ENCODE data around the gene ZNF829. TPM values are rescaled to one million over a fixed set of nuclear protein-coding genes. Genes with fewer than 3 reads are reported as not detected.
A peak's percentile ranks its signal among the peaks of the same experiment; 100 is the strongest.

Gene ZNF829
- polyA plus RNA-seq, 1 donor from 2014 or later: 1.9 TPM

- peaks cover 3% of the 10 kb centered on the region for H3K36me3 ChIP-seq (ENCODE audit: insufficient read depth, low read length)
- H3F3A ChIP-seq (ENCODE audit: insufficient read depth, low read length, poor library complexity, severe bottlenecking): peaks cover 3% of the 10 kb centered on the region
- H3K27me3 ChIP-seq (ENCODE audit: insufficient read depth, low read depth, low read length): no peaks in the 10 kb centered on the region
- H3K9me3 ChIP-seq (ENCODE audit: low read length): peaks cover 9% of the 10 kb centered on the region
- H3K9me2 ChIP-seq (ENCODE audit: insufficient read depth, low read length): no peaks in the 10 kb centered on the region
- no peaks in the 10 kb centered on the region for H4K20me1 ChIP-seq (ENCODE audit: insufficient read depth)
- peak overlapping the region; percentile 87 for H3K9ac ChIP-seq (ENCODE audit: low read length)
- peak overlapping the region; percentile 94 for H3K4me2 ChIP-seq (ENCODE audit: low read length)
- H3K27ac ChIP-seq (ENCODE audit: low read length): peak overlapping the region; percentile 55
- TF ChIP-seq POLR2AphosphoS5 (IDR thresholded peaks at IDR 0.05): no peak
- peak; percentile 62 for TF ChIP-seq MXI1 (conservative IDR thresholded peaks at IDR 0.05; ENCODE audit: poor library complexity, severe bottlenecking)
- peak overlapping the region; percentile 88 for H3K4me3 ChIP-seq (ENCODE audit: low read length)
- peak overlapping the region; percentile 100 for H2AFZ ChIP-seq (ENCODE audit: low read depth, low read length)
- peaks cover 33% of the 10 kb centered on the region for H3K79me2 ChIP-seq (replicated peaks; ENCODE audit: insufficient read depth, low read length)
These were observed 66.2 kb downstream of the ZNF829 start for GRCh38 chr19:36849701-36850558.

DNA sequence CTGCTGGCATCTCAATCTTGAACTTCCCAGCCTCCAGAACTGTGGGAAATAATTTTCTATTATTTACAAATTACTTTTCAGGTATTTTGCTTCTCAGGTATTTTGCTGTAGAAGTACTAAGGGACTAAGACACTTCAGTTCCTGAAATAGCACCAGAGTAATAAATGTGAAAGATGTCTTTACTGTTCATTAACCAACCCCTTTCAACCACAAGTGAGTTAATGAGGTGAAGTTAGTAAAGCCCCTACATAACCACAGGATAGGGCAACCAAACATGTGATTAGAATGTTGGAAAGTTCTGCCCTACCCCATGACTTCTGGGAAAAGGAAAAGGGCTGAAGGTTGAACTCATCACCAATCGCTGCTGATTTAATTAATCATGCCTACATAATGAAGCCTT is 68.1 kb downstream of the ZNF829 start:
- TF ChIP-seq SMC3 (conservative IDR thresholded peaks at IDR 0.05; ENCODE audit: poor library complexity) (no peak), EZH2 (IDR thresholded peaks at IDR 0.05; ENCODE audit: borderline replicate concordance, insufficient read depth, low read length, poor library complexity, severe bottlenecking) (no peak), EP300 (conservative IDR thresholded peaks at IDR 0.05; ENCODE audit: poor library complexity, severe bottlenecking) (no peak), REST (IDR thresholded peaks at IDR 0.05; ENCODE audit: borderline replicate concordance) (no peak), RAD21 (conservative IDR thresholded peaks at IDR 0.05) (no peak)
- TF ChIP-seq, protein P1, sequence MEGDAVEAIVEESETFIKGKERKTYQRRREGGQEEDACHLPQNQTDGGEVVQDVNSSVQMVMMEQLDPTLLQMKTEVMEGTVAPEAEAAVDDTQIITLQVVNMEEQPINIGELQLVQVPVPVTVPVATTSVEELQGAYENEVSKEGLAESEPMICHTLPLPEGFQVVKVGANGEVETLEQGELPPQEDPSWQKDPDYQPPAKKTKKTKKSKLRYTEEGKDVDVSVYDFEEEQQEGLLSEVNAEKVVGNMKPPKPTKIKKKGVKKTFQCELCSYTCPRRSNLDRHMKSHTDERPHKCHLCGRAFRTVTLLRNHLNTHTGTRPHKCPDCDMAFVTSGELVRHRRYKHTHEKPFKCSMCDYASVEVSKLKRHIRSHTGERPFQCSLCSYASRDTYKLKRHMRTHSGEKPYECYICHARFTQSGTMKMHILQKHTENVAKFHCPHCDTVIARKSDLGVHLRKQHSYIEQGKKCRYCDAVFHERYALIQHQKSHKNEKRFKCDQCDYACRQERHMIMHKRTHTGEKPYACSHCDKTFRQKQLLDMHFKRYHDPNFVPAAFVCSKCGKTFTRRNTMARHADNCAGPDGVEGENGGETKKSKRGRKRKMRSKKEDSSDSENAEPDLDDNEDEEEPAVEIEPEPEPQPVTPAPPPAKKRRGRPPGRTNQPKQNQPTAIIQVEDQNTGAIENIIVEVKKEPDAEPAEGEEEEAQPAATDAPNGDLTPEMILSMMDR (IDR thresholded peaks at IDR 0.05; ENCODE audit: poor library complexity, severe bottlenecking): no peak
- Histone ChIP-seq H3K27ac (ENCODE audit: low read length) (no peak overlapping the region), H3K79me2 (replicated peaks; ENCODE audit: insufficient read depth, low read length) (peaks cover 23% of the 10 kb centered on the region), H3K4me3 (ENCODE audit: low read length) (no peak overlapping the region), H4K20me1 (ENCODE audit: insufficient read depth) (no peaks in the 10 kb centered on the region), H3K9ac (ENCODE audit: low read length) (no peak overlapping the region), H3F3A (ENCODE audit: insufficient read depth, low read length, poor library complexity, severe bottlenecking) (peaks cover 3% of the 10 kb centered on the region), H3K9me2 (ENCODE audit: insufficient read depth, low read length) (no peaks in the 10 kb centered on the region), H3K36me3 (ENCODE audit: insufficient read depth, low read length) (no peaks in the 10 kb centered on the region), H3K27me3 (ENCODE audit: insufficient read depth, low read depth, low read length) (no peaks in the 10 kb centered on the region), H3K4me2 (ENCODE audit: low read length) (no peak overlapping the region), H2AFZ (ENCODE audit: low read depth, low read length) (no peak overlapping the region), H3K9me3 (ENCODE audit: low read length) (no peaks in the 10 kb centered on the region)
